Right lobe of liver (tissue), 6 donors: ENCODE data around the gene CORT. TPM values are rescaled to one million over a fixed set of nuclear protein-coding genes. Genes with fewer than 3 reads are reported as not detected.

Experiments used
- ATAC-seq, 4 donors: fragments of 200-7000 bp; cut with Tn5 transposase; one replicate each; pipeline ENCODE4 v1.9.1; 2020; ENCODE audit warnings: mild to moderate bottlenecking in 4 of 4, moderate library complexity in 4 of 4
- DNase-seq, 3 donors: peaks; one replicate each; pipeline ENCODE4 v3.0.0-alpha.2; 2020
- H3K27ac ChIP-seq, 3 donors: fragments of 200-600 bp; one replicate each; pipeline ENCODE4 v1.8.0; 2022
- H3K27me3 ChIP-seq, 2 donors: fragments of 200-600 bp; one replicate each; pipeline ENCODE4 v1.8.0; 2022
- H3K36me3 ChIP-seq, 4 donors: fragments of 200-600 bp; sonication (generic) in 1 of 4; one replicate each; pipeline versions ENCODE4 v1.5.1 to v1.8.0; 2017 to 2022; ENCODE audit warnings: control low read depth in 1 of 4
- H3K4me1 ChIP-seq, 4 donors: fragments of 200-600 bp; sonication (generic) in 1 of 4; one replicate each; pipeline versions ENCODE4 v1.5.1 to v1.8.0; 2017 to 2022; ENCODE audit warnings: control low read depth in 1 of 4
- H3K4me3 ChIP-seq, 3 donors: fragments of 200-600 bp; one replicate each; pipeline ENCODE4 v1.8.0; 2022
- H3K9me3 ChIP-seq, 4 donors: fragments of 200-600 bp; sonication (generic) in 1 of 4; one replicate each; pipeline versions ENCODE4 v1.5.1 to v1.8.0; 2017 to 2022; ENCODE audit warnings: control low read depth in 1 of 4
- CTCF ChIP-seq, 4 donors: fragments of 200-600 bp in 3 of 4; fragments of 450-650 bp in 1 of 4; IDR thresholded peaks; one replicate each; pipeline versions ENCODE4 v1.5.1 to v1.8.0; 2016 to 2022; ENCODE audit warnings: antibody characterized with exemption in 4 of 4, mild to moderate bottlenecking in 2 of 4
- POLR2A ChIP-seq: fragments of 450-650 bp; IDR thresholded peaks from one replicate; pipeline ENCODE4 v1.6.1; 2017; ENCODE audit warnings: antibody characterized with exemption, mild to moderate bottlenecking
- WGBS: methylation state at CpG from one replicate; pipeline ENCODE4 v1.1.6; 2018; ENCODE audit warnings: low coverage, low lambda C conversion rate; ENCODE audit not compliant: insufficient coverage; ENCODE audit errors: missing lambda C conversion rate; 5-methylcytosine and 5-hydroxymethylcytosine counted together
- intact Hi-C, 2 donors: fragments of 100-400 bp; cut with DNase I; formaldehyde crosslinking; loops; one replicate each; pipeline versions ENCODE4 v1.11.2 to v1.14.1; 2022
- total RNA-seq, 6 experiments: library from RNA; depleted of rRNA in 2 of 6; stranded (reverse); fragments of >200 nt in 2 of 6; fragmentation: NEBNext Ultra II Directional in 3 of 6; extraction: Animal tissue kit (Norgen Biotek cat#: 25700) in 3 of 6; gene quantifications; one replicate each; pipeline versions ENCODE4 v1.1.0 to v1.2.4, GENCODE V29; 2016 to 2023
- donor health status: DM: no; HTN: yes; CAD: no.
- donor health status: DM: no; HTN: no; CAD: no.
- donor health status: DM: no; HTN: no; CAD: no.
- donor health status: DM: no; HTN: yes; CAD: no.
- donor health status: DM: no; HTN: yes; CAD: no.

The CORT gene
- total RNA-seq, 6 experiments from 2014 or later: 0.17 TPM; not detected in 5

GRCh38 chr1:10498231-10498630 is 48.4 kb downstream of the CORT start:
- 65% methylated on average over 5 of the region's 8 CpGs for WGBS
- ATAC-seq: no peak

More at GRCh38 chr1:10498231-10498630, 48.4 kb downstream of the CORT start:
- no peak overlapping the region for H3K27ac ChIP-seq
- intact Hi-C loops: loop anchor here in 1 of 2 donors (5.0 kb wide), 1 partner anchor 66 kb away; the partner anchor contains the start of gene CENPS
- DNase-seq: no peak
- H3K9me3 ChIP-seq: no peaks in the 10 kb centered on the region
- H3K36me3 ChIP-seq: peaks cover 0 to 10% (median 0%) of the 10 kb centered on the region in 4 donors
- no peak for TF ChIP-seq POLR2A
- no peak for TF ChIP-seq CTCF (IDR thresholded peaks at IDR 0.05)
- no peaks in the 10 kb centered on the region for H3K27me3 ChIP-seq
- H3K4me3 ChIP-seq: no peak overlapping the region
- H3K4me1 ChIP-seq: peaks cover 0 to 13% (median 4%) of the 10 kb centered on the region in 4 donors

Other genes with a start within 250 kb of the CORT start
- 10 to 100 TPM; 21.7 to 29.4 (median 23.2) TPM for gene KIF1B, start 239.5 kb upstream of the CORT start, total RNA-seq
- gene PGD, start 51.0 kb upstream of the CORT start, total RNA-seq: 100 to 1,000 TPM in 1 of 6 experiments, 10 to 100 TPM in 5; 51.9 to 151 (median 72.0) TPM
- 1 to 10 TPM; 1.8 to 9.3 (median 5.7) TPM for gene CENPS, start 19.6 kb upstream of the CORT start, total RNA-seq
- 10 to 100 TPM; 14.1 to 24.8 (median 16.9) TPM for gene DFFA, start 22.5 kb downstream of the CORT start, total RNA-seq
- gene PEX14, start 24.9 kb downstream of the CORT start, total RNA-seq: 10 to 100 TPM; 10.5 to 26.5 (median 16.5) TPM